SHP77 treated with DMSO at 0.1 percent for 48 hours (cell line): Measurements from ENCODE around the gene PPP3R1.

Experiments used
- DNase-seq: peaks from one replicate; lab custom pipeline; 2025; lab: John Stamatoyannopoulos, UW

The PPP3R1 gene

DNA sequence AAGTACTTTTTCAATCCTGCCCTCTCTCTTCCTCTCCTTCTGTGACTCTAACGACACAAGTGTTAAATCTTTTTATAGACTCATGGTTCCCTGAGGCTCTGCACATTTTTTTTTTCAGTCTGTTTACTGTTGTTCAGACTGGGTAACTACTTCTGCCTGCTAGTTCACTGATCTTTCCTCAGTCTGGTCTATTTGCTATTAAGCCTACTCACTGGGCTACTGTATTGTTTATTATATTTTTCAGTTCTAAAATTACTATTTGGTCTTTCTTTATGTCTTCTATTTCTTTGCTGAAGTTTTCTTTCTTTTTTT lies 21.3 kb downstream of the PPP3R1 start:
- no peak for DNase-seq

DNA sequence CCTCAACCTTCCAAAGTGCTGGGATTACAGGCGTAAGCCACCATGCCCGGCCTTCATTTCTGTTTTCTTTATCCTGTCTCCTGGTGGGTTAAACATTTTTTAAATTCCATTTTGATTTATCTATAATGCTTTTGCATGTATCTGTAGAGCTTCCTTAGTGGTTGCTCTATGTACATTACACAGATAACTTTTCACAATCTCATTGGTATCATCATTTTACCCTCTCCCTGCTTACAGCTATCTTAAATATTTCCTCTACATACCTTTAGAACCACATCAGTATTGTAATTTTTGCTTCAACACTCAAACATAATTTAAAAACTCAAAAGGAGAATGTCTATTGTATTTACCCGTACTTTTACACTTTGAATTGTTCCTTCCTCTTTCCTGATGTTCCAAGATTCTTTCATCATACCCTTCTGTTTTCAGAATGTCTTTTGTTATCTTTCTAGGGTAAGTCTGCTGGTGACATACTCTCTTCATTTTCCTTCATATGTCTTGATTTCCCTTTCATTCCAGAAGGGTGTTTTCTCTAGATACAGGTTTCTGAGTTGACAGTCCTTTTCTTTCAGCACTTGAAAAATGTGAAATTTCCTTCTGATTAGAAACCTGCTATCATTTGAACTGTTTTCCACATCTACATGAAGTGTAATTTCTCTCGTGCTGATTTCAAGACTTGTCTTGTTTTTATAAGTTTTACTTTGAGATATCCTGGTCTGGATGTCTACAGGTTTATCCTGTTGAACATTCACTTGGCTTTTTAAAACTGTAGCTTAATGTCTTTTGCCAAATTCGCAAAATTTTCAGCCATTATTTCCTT lies 21.9 kb downstream of the PPP3R1 start:
- DNase-seq: no peak

GRCh38 chr2:68226794-68227193 lies 25.5 kb downstream of the PPP3R1 start:
- DNase-seq: no peak

GRCh38 chr2:68225119-68225632 lies 27.2 kb downstream of the PPP3R1 start:
- no peak for DNase-seq

GRCh38 chr2:68223419-68223818 lies 28.9 kb downstream of the PPP3R1 start:
- no peak for DNase-seq

GRCh38 chr2:68222287-68222686 lies 30.0 kb downstream of the PPP3R1 start:
- no peak for DNase-seq

DNA sequence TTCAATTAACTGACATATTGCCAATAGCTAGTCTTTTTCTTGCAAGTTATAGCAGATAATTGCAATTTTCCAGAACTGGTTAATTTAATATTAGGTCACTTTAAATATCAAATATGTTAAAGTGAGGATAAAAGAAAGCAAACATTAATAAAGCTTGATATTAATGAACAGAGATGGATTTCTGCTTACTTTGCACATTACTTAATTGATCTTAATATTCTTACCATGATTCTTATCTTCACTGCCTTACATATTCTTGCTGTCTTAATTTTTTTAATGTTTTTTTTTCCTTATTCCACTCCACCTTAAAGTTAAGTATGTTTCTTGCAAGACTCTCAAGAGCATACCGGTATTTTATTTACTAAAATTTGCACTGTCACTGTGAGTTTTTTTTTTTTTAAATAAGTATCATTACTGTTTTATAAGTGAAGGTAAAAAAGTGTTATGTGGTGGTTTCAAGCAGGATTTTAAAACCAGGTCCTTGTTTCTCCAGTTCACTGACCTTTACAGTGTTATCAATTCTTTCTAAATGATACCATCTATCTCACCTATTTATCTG lies 33.9 kb downstream of the PPP3R1 start:
- no peak for DNase-seq

- DNase-seq: no peak
These were observed 34.6 kb downstream of the PPP3R1 start for GRCh38 chr2:68217729-68218128.

DNA sequence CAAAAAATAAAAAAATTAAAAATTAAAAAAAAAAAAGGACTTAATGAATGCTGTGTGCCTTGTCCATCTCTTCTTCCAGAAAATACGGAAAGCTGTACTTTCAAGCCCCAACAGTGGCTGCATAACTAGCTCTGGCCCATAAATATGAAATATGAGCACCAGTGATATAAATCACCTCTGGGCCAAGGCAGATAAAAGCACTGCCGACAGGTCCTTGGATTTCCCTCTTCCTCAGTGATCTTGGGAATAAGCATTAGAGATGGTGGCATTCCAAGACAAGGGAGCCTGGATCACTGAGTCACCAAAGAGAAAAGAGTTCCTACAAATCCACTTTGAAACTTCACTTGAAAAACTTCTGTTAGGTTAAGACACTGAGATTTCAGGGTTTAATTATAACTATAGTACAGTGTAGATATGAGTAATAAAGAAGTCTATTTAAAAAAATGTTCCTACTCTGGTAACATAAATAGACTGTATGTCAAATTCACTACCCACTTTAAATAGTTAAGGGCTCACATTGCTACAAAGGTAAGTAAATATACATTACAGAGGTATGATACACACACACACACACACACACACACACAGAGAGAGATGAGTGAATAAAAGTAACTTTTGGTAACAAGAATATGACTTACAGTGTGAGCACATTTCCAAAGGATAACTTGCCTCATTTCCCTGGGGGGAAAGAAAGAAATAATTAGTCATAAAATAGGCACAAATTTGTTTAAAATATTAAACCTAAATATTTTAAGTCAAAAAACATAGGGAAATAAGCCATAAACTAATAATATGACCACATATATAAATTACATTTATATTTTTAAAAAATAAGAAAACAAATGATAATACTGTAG lies 35.6 kb downstream of the PPP3R1 start:
- no peak for DNase-seq

DNA sequence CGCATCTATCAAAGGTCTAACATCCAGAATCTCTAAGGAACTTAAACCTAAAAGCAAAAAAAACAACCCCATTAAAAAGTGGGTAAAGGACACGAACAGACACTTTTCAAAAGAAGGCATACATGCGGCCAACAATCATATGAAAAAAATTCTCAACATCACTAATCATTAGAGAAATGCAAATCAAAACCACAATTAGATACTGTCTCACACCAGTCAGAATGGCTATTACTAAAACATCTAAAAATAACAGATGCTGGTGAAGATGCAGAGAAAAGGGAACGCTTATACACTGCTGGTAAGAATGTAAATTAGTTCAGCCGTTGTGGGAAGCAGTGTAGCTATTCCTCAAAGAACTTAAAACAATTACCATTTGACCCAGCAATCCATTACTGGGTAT lies 38.0 kb downstream of the PPP3R1 start:
- DNase-seq: no peak

GRCh38 chr2:68206793-68207192 lies 45.5 kb downstream of the PPP3R1 start:
- no peak for DNase-seq

DNA sequence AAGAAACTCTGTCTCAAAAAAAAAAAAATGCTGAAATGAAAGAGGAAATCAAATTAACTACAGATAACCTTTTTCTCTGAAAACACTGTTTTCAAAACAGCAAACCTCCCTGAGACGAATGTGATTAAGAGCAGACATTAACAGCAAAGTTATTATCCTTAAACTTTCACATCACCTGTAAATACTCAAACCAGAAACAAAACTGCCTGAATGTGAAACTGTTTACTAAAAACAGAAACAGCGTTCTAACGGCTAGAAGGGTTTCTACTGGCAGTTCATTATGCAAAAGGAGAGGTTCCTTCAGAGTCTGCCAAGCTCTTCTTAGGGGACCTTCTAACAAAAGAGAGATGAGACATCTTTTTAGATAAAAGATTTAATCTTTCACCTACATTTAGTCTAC lies 48.7 kb downstream of the PPP3R1 start:
- DNase-seq: no peak

DNA sequence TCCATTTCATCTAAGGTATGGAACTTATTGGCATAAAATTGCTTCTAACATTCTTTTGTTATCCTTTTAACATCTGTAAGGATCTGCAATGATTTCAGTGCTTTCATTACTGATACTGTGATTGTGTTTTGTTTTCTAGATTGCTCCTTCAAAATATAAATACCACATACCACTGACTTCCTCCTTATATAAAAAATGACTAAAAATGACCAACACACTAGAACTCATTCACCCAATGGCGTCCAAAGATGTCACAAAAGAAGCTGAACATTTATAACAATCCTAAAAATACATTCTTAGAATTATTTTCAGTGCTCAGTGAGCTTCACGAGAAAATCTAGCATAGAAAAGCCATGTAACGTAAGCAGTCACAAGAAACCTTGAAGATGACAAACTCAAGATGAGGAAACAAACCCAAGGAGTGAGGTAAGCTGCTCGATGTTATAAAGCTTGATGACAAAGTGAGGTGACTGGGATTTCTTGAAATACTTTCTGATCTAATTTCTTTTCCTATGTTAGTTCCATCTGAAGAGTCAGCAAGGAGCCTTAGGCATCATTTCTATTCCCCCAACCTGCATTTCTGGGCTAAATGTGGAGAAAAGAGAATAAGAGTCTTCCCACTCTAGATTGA lies 52.1 kb downstream of the PPP3R1 start:
- no peak for DNase-seq

DNA sequence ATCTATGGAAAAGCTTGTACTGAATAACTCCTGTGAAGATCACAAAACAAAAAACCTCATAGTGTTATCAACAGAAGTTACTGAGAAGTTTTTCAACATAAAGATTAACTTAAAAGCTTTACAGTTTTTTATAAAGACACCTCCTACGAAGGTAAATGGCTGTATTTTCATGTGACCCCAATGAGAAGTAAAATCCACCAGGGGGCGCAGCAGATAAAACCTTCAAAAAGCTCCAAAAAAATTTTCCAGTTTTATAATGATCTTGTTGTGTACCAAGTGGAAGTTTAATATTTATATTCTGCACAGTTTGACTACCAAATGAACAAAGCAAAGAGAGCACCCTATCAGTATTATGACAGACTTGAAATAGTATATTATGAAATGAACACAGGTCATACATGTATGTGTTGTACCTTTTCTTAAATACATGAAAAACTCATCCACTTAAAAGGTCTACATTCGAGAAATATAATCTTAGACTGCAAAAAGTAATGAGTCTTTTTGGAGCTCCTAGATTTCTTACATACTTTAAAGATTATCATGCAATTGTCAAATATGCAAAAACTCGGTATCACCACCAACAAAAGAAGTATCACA lies 56.1 kb downstream of the PPP3R1 start:
- peak; percentile 13 for DNase-seq

GRCh38 chr2:68195096-68195495 lies 57.2 kb downstream of the PPP3R1 start:
- no peak for DNase-seq

GRCh38 chr2:68193787-68194372 lies 58.5 kb downstream of the PPP3R1 start:
- no peak for DNase-seq

DNA sequence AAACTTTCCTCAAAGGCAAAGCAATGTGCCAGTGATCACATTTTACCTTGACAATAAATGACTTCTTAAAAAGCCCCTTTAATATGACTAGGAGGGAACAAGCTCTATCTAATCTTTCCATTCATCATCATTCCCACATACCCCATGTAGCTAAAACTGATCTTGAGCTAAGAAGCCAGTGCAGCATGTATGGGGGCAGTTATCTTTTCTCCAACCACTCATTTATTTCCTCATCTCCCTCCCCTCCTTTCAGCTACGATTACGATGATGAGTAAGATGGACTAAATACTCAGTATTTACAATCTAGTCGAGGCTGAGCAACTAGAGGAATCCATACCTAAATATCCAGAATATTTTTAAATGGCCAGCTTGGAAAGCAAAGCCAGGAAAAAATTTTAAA lies 59.2 kb downstream of the PPP3R1 start:
- no peak for DNase-seq

DNA sequence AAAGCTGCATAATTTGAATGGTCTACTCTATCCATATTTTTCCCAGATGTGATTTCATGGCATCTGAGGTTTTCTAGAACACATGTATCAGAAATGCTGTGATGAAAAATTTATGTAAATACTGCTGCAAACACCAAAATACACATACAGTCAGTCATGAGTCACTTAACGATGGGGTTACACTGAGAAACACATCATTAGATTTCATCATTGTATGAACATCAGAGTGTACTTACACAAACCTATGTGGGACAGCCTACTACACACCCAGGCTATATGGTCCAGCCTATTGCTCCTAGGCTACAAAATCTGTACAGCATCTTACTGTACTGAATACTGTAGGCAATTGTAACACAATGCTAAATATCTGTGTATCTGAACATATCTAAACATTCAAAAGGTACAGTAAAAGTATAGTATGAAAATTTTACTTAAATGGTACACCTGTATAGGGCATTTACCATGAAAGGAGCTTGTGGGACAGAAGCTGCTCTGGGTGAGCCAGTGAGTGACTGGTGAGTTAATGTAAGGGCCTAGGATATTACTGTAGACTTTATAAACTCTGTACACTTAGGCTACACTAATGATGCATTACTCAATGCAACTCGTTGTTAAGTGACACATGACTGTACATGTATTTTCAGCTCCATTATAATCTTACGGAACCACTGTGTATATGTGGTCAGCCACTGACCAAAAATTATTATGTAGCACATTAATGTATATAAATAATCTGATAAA lies 61.2 kb downstream of the PPP3R1 start:
- DNase-seq: no peak

DNA sequence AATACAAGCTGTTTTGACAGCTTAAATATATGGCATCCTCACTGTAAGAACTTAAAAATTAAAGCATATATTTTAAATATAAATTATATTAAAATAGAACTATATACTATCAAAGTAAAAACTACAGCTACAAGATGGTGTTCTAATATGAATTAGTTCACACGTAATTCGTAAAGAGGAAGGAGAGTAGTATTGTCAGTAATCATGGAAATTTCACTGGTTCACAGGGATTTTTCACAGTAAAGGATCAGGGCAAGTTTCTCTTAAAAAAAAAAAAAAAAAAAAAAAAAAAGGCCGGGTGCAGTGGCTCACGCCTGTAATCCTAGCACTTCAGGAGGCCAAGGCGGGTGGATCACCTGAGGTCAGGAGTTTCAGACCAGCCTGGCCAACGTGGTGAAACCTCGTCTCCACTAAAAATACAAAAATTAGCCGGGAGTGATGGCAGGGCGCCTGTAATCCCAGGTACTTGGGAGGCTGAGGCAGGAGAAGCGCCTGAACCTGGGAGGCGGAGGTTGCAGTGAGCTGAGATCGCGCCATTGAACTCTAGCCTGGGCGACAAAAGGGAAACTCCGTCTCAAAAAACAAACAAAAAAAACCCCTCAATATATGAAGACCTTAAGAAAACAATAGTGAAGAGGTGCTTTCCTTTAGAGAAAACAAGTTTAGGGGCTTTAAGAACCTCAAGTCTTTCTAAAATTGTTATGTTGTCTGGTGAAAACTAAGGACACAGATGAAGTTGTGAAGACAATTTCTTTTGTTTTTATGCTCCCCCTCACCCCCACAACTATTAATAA lies 62.1 kb downstream of the PPP3R1 start:
- no peak for DNase-seq

DNA sequence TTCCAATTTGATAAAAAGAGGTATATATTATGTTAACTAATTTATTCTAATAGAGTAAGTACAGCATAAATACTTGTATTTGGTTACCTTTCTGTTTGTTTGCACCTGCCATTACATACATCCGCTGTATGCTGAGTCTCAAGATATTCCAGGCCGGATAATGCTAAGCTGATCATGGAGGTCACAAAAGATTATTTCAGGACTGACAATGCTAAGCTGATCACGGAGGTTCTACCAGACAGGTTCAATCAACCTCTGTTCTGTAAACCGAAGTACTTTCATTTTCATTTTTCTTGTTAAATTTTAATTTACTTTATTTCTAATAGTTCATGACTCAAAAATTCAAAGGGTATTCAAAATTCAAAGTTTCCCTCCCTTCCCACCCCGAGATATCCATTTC lies 63.5 kb downstream of the PPP3R1 start:
- DNase-seq: no peak
